Kasumi-1 (cell line): ENCODE results near the gene ISG20L2.
A peak's percentile ranks its signal among the peaks of the same experiment; 100 is the strongest.
"Not testable (repeated sequence)": the region's sequence is repeated elsewhere in the genome, so short reads cannot be mapped to it uniquely, and the experiment has no call there.

Experiments used
- DNase-seq, 2 experiments: peaks; one replicate each; lab custom pipeline; 2025; lab: John Stamatoyannopoulos, UW

The ISG20L2 gene, protein sequence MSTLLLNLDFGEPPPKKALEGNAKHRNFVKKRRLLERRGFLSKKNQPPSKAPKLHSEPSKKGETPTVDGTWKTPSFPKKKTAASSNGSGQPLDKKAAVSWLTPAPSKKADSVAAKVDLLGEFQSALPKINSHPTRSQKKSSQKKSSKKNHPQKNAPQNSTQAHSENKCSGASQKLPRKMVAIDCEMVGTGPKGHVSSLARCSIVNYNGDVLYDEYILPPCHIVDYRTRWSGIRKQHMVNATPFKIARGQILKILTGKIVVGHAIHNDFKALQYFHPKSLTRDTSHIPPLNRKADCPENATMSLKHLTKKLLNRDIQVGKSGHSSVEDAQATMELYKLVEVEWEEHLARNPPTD

DNA sequence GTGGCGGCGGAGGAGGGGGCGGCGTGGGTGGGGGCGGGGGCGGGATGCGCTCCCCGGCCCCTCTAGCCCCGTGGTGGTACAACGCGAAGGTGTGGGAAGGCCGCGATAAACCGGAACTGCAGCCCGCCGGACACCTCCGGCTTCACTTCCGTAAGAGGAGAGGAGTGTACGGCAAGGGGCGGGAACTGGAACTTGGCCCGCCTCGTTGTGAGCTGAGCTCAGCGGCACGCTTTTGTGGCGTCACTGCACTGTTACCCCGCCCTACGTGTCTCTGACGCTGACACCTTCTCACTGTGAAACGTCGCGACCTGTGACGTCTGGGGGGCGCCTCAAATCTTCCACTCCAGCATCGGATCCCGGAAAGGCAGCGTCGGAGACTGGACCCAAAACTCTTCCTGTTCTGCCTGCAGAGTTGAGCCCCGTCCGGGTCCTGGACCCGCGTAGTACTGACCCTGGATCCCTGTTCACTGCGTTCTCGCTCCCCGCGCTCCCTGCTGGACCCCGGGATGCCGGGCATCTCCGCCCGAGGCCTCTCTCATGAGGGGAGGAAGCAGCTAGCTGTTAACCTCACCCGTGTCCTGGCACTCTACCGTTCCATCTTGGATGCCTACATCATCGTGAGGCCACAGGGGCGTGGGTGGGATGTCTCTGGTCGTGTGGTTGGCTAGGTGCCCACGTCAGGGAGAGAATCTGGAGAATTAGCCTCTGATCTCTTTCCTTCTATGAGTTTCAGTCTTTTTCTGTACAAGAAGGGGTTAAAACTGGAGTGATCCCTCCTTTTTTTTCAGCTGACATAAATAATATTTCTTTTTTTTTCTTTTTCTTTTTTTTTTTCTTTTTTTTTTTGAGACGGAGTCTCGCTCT lies at the start of gene ISG20L2:
TSS of gene ISG20L2 (minus strand) at position 168 of the 864 bp plus-strand sequence. CDS start 1,114 bp downstream, outside the sequence.
- DNase-seq = peak; percentile 97

DNA sequence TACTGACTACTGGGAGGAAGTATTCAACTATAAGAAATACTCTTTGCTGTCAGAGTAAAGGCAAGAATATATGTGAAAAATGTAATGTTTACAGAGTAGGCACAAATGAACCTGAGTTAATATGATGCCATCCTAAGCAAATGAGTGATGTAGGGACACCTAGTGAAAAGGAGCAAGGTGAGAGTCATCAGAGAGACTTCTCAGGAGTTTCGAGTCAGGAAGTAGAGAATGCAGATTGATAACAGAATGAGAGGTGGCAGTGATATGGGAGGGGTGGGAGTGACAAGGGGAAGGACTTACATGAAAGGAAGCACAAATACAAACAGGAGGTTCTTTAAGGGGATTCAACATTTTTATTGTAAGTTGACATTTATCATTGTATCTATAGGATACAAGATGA lies 49.0 kb upstream of the ISG20L2 start:
- DNase-seq = no peak

DNA sequence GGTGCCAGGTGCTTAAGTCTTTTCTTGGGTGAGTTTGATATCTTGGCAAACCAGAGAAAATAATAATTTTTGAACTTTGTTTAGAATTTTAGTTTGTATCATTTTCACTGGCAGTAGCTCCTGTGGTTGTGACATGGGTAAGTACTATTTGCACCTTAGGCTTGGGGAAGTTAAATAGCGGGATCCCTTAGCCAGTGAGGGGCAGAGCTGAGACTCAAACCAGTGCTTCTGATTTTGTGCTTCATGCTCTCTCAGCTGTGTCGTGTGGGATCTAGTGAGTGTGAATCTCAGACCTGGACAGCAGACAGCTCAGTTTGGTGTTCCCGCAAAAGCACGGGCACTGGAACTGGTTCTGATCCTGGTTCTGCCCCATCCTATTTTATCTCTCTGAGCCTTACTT lies 48.4 kb upstream of the ISG20L2 start:
- DNase-seq = peak in 1 of 2 experiments; percentile 15

DNA sequence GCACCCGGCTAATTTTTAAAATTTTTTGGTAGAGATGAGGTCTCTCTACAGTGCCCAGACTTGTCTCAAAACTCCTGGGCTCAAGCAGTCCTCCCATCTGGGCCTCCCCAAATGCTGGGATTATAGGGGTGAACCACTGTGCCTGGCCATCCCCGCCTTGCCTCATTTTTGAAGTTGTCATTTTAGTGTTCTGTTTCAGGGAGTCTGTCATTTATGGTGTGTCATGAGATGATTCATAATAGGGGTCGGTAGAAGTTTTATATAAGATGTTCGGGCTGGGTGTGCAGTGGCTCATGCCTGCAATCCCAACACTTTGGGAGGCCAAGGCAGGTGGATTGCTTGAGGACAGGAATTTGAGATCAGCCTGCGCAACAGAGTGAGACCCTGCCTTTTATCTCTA lies 47.2 kb upstream of the ISG20L2 start:
- DNase-seq = no peak

DNA sequence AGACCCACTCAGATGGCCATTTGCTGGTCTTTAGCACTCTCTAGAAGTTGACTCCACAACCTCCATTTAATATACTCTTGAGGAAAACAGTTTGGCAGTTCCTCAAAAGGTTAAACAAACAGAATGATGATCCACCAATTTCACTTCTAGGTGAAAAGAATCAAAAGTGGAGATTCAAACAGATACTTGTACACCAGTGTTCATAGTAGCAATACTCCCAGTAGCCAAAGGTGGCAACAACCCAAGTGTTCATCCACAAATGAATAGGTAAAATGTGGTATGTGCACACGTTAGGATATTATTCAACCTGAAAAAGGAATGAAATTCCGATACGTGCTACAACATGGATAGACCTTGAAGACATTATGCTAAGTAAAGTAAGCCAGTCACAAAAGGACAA lies 45.0 kb upstream of the ISG20L2 start:
- no peak for DNase-seq

DNA sequence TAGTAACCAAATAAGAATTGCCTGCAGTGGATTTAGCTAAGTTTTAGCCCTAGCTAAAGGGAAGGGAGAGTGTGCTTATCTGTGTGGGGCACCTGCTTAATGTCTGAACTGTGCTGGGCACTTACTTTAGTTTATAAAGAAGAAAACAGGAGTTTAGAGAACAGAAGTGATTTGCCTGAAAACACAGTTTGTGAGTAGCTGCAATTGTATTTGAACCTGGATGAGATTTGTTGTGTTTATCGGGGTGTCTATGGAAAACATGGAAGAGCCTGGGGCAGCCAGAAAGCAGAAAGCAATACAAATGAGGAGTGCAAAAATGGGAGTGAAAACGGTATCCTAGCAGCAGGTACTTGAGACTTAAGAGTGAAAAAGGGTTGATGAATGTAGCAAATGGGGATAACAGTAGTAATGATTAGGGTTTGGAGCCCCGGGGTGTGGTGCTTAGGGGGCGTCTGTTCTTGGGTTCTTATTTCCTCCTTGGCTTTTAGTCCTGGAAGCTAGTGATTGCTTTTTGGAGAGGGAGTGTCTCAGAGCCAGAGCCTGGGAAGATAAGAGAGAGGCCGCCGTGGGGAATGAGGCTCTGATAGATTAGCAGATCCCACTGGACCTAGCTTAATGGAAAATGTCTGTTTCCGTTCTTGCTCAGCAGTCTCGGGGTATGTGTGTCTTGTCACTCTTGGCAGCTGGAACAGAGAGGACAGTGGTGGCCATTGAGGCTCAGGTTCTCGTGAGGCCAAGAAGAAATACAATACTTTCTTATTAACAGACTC lies 44.3 kb upstream of the ISG20L2 start:
- DNase-seq = no peak

DNA sequence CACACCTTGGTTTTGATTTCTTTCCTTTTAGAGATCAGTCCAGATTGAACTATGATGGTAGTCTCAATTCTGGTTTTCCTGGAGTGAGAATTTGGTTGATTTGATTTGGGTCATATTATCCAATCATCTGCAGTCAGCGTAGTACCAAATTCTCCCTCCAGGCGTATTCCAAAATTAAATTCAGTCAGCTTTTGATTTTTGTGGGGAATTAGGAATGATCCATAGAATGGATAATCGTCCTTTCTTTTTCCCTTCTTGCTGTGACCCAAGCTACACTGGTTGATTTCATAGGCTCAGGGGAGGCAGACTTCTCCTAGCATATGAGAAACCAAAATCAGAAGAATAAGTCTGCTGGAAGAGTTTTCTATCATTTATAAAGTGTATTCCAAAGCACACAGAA lies 43.7 kb upstream of the ISG20L2 start:
- DNase-seq = no peak

DNA sequence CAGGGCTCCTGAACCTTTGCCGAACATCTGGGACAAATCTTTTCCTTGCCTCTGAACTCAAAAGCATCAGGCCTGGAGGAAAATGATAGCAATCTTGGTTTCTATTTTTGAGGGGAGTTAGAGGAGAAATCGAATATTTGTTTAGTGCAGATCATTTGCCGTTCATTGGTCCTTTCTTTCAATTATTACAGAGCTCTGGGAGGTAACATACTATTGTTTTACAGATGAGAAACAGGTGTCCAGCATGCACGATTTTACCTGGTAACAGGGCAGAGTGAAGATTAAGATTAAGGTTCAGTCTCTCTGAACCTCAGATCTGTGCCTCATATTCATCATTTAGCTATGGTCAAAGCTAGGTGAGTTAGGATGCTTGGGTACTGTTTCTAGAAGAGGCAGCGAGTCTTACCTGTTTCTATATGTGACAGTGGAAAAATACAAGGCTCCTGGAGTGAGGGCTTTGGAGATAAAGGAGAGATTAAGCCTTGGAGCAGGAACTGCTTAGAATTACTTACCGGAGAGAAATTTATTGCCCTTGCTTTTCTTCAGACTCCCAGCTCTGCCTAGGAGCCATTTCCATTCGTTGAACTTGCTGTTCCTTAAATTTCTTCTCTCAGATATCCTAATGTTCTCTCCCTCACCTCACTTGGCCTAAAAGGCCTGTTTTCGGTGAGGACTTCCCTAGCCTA lies 40.2 kb upstream of the ISG20L2 start:
- no peak for DNase-seq

DNA sequence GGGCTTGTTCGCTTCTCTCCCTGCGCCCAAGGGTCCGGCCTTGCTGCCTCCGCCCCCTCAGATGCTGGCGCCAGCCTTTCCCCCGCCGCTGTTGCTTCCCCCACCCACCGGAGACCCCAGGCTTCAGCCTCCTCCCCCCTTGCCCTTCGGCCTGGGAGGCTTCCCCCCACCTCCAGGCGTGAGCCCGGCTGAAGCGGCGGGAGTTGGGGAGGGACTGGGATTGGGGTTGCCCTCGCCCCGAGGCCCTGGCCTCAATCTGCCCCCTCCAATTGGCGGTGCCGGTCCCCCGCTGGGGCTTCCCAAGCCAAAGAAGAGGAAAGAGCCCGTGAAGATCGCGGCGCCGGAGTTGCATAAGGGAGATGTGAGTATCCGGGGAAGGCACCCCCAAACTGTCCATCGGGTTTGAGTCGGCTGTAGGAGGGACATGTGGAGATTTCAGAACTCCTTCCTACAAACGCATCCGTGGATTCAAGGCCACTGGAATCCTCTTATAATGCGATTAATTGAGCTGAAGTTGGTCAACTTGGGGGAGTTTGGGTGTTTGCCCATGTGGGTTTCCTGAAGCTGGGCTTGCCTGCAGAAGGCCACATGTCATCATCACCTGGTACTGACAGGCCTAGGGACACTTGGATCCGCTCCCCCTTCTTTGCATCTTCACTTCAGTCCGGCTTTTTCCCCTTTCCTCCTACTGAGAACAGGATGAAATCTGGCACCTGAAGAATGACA lies 39.5 kb upstream of the ISG20L2 start:
- no peak for DNase-seq

DNA sequence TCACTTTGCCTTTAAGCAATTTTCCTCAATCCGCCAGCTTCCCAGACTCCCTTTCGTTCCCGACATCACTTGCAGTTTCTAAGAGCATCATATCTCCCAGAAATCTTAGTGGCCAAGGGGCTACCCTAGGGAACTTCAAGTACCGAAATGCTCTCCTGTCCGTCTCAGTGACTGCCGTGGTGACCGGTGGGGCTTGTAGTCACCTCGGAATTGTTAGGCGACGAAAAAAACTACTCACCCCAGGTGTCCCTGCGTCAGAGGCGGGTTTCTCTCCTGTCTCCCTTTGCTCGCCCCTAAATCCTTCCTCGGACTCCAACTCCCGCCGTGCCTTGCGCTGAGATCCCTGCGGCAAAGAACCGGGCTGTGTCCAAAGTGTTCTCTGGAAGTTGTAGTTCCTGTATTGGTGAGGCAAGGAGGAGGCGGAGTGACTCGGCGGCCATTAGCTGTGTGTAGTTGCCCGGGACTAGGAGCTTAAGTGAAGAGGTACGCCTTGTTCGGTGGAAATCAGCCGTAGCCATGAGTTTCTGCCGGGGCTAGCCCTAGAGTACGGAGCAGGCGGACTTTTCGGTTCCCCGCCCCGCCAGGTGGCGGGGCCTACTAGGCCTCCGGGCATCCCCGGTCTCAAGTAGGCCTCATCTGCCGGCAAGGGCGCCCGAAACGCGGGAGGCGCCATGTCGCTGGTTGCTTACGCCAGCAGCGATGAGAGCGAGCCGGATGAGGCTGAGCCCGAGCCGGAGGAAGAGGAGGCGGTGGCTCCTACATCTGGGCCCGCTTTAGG lies 38.7 kb upstream of the ISG20L2 start, which contains the start of gene PRCC:
TSS of gene PRCC (plus strand) at position 435 of the 778 bp plus-strand sequence. CDS start at position 672, 237 bp downstream.
- DNase-seq = peak; percentile 100

DNA sequence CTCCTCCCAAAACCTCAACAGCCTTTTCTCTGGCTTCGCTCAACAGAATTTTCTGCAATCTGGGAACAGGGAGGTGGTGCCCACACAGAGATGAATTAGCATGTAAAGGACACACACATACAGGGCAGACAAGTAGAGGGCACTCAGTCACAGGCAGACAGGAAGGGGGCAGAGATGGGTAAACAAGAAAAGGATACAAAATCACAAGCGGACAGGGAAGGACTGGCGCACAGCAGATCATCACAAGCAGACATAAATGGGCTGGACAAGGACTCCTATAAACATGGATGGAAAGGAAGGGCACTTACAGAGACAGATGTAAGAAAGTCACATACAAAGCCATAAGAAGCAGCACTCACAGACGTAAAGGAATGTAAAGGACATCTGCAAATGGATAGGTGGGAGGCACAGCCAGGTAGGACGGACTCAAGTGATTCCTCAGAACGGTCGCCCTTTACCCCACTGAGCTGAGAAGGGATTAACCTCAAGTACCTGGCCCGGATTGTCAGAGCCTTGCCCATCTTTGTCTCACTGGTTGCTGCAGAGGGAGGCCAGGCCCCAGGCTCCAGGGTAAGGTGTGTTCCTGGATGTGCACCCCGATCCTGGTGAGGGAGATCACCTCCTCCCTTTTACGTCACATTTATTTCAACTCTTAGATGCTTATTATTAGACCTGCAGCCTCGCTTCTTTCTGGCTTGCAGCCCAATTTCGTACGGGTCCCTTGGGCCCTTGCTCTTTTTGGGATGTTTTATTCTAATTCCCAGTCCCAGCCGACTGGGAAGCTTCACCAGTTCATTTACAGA lies 37.9 kb upstream of the ISG20L2 start:
- DNase-seq = no peak

DNA sequence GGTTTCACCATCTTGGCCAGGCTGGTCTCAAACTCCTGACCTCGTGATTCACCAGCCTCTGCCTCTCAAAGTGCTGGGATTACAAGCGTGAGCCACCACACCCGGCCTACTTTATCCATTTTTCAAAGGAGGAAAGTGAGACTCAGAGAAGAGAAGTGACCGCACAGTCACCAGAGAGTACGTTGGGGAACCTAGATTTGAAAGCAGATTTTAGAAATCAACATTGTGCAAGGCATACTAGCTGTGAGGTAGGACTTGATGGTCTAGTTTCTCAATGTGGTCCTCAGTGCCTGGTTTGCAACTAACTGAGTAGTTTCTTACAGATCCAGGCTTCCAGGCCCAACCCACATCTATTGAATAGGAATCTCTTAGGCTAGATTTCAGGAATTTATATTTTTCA lies 37.1 kb upstream of the ISG20L2 start:
- no peak for DNase-seq

DNA sequence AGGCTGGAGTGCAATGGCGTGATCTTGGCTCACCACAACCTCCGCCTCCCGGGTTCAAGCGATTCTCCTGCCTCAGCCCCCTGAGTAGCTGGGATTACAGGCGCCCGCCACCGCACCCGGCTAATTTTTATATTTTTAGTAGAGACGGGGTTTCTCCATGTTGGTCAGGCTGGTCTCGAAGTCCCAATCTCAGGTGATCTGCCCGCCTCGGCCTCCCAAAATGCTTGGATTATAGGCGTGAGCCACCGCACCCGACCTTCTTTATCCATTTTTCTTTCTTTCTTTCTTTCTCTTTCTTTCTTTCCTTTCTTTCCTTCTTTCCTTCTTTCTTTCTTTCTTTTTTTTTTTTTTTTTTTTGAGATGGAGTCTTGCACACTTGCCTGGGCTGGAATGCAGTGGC lies 36.6 kb upstream of the ISG20L2 start:
- DNase-seq = not testable (repeated sequence)

DNA sequence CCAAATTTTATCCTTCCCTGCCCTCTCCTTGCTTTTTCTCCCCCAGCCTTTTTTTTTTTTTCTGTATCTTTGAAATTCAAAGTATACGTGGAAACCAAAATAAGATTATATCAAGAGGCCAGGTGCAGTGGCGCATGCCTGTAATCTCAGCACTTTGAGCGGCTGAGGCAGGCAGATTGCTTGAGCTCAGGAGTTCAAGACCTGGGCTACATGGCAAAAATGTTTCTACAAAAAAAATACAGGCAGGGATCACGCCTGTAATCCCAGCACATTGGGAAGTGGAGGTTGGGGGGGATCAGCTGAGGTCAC lies 32.2 kb upstream of the ISG20L2 start:
- DNase-seq = no peak

DNA sequence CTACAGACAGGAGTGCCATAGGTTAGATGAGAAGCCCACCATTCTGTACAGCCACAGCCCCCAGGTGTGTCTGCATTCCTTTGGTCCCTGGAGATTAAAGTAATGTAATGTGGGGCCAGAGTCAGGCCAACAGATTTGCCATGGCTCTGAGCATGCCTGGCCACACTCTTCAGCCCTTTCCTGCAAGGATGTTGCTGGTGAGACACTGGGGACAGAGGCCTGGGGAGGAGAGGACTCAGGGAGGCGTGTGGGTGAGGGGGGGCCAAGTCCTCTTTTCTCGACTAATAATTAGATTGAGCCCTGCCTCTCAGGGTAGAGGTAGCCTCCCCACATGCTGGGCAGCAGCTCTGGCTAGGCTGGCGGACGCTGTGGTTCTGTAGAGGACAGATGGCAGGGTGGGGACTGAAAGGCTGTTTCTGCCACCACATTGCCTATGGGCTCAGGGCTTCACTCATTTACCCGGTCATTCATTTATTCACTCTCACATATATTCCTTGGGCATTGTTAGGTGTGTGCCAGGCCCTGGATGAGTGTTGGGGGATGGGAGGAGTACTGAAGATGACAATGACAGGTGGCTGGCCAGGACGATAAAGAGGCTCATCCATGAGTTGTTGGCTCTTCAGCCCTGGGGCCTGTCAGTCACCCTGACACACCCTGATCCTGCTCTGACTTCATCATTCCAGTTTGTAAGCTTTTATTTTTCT lies 31.7 kb upstream of the ISG20L2 start:
- DNase-seq = no peak

DNA sequence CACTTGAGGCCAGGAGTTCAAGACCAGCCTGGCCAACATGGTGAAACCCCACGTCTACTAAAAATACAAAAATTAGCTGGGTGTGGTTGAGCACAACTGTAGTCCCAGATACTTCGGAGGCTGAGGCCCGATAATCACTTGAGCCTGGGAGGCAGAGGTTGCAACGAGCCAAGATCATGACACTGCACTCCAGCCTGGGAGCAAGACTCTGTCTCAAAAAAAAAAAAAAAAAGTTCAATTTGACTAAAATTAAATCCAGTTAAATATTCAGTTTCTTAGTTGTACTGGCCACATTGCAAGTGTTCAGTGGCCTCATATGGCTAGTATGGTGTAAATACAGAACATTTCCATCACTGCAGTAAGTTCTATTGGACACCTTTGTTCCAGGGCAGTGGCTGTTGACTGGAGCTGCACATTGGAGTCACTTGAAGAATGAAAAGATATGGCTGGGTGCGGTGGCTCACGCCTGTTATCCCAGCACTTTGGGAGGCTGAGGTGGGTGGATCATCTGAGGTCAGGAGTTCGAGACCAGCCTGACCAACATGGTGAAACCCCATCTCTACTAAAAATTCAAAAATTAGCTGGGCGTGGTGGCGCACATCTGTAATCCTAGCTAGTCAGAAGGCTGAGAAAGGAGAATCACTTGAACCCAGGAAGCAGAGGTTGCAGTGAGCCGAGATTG lies 29.1 kb upstream of the ISG20L2 start:
- not testable (repeated sequence) for DNase-seq

DNA sequence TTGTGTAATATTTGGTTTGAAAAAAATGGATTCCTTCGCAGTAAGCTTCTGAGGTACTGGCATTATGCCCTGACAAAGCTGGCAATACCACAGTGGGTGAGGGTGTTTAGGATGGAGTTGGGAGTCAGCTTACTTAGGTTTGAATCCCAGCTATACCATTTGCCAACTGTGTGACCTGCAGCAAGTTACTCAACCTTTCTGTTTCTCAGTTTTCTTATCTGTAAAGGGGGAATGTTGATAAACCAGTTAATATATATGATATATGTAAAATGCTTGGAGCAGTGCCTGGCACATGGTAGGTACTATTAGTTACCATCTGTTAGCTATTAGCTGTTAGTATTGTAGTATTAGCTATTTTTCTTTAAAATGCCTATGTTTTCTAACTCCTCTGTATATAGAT lies 27.8 kb upstream of the ISG20L2 start:
- no peak for DNase-seq

DNA sequence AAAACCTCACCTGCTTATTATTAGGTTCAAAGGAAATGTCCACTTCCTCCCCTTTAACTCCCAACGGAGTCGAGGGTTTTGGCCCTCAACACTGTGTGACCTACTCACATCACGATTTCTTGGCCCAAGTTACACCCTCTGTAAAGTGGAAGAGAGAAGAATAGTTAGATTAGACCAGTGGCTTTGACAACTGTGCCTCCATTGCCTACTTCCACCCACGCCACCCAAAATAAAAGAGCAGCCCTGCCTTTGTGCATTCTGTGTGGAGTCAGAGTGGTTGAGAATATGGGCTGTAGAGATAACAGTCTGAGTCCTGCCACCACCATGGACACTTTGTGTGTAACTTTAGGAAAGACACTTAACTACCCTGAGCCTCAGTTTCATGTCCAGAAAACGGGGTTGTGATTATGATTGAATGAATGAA lies 27.0 kb upstream of the ISG20L2 start:
- DNase-seq = no peak
